HG03196 (cell line): ENCODE results near the gene DNASE1L2.

ENCODE experiments used
- ATAC-seq: cut with Tn5 transposase; IDR thresholded peaks from one replicate; pipeline ENCODE4 v1.9.1; 2021; ENCODE audit not compliant: unreplicated experiment

The DNASE1L2 gene

DNA sequence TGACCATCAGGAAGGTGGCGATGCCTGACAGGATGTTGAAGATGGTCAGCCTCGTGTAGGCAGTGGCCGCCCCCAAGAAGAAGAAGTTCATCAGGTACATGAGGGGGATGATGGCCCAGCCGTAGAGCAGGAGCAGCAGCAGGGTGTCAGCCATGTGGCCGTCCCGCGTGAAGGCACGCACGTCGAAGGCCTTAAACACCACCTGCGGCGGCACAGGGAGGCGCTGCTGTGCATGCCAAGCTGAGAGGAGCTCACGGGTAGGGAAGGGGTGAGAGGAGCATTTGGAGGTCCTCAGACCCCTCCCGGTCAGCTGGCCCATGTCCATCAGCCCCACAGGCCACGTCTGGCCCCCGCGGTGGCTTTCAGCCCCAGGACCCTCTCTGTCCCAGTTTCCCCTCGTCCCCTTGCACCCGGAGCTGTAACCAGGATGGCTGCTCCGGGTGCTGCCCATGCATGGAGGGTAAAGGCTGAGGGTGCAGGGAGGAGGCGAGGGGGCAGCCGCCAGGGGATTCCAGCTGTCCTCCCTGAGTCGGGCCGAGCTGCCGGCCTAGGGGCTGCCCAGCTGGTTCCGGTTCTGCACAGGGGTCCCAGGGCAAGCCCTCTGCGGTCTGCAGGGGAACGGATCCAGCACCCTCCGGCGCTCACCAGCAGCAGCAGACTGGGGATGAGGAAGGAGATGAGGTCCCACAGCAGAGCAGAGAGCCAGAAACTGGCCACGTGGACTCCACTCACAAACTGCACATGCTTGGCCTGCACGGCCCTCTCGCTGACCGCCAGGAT lies 48.7 kb downstream of the DNASE1L2 start:
- no peak for ATAC-seq

- no peak for ATAC-seq
Measured at GRCh38 chr16:2285731-2286191, 49.5 kb downstream of the DNASE1L2 start.

DNA sequence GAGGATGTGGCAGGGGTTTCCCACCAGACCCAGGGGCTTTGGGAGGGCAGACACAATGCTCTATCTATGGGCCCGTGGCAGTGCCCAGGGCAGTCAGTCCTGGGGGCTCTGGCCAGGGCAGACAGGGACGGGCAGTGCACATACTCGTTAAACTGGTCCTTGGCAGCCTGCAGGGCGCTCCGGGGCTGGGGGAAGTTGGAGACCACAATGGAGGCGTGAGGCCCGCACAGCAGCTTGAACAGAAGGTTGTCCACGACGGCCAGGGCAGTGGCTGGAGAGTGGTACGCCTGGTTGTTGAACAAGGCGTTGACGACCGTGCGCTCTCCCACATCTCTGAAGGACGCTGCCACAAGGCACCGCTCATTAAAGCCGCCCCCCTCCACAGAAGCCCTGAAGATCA lies 50.3 kb downstream of the DNASE1L2 start:
- ATAC-seq, result no peak

DNA sequence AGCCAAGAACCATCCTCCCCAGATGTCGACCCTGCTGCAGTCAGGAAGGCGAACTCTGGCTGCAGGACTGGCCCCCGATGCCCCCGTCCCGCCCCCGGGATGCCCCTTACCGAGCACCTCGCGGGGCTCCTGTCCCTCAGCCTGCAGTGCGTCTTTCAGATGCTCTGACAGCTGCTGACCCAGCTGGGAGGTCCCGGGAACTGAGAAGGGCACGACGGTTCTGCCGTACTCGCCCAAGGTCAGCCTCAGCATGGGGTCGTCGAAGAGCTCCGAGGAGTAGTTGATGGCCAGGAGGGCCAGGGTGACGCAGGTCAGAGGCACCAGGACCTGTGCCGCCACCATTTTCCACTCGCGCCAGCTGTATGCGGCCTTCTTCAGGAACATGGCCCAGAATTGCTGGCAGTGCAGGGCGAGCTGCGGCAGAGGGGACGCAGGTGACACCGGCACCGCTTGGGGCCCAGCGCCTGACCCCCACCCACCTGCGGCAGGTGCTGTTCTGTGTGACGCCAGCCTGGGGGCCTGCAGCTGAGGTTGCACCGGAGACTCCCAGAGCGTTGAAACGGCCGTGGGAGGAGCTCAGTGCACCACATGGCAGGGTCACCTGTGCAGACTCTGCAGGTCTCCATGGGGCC lies 51.8 kb downstream of the DNASE1L2 start:
- ATAC-seq, result no peak
